ENCODE measurements around the gene GALNT15.

DNA sequence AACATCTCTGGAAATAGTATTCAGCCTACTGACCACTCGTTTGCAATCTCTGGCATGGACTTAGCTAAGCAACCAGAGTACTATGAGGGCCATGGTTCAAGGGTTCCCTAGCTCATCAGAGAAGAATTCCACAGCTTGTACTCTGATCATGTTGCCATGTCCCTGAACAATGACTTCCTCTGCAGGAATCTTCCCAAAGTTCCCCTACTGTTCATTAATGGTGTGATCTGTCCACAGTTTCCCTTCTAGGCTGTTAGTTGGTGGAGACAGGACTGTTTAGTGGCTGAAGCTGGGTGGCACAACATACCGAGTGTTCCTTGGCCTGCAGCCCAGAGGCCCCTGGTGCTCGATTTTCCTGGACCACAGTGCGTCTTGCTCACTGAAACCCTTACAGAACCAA, 44.4 kb upstream of the GALNT15 start:
- TF ChIP-seq, protein P1, sequence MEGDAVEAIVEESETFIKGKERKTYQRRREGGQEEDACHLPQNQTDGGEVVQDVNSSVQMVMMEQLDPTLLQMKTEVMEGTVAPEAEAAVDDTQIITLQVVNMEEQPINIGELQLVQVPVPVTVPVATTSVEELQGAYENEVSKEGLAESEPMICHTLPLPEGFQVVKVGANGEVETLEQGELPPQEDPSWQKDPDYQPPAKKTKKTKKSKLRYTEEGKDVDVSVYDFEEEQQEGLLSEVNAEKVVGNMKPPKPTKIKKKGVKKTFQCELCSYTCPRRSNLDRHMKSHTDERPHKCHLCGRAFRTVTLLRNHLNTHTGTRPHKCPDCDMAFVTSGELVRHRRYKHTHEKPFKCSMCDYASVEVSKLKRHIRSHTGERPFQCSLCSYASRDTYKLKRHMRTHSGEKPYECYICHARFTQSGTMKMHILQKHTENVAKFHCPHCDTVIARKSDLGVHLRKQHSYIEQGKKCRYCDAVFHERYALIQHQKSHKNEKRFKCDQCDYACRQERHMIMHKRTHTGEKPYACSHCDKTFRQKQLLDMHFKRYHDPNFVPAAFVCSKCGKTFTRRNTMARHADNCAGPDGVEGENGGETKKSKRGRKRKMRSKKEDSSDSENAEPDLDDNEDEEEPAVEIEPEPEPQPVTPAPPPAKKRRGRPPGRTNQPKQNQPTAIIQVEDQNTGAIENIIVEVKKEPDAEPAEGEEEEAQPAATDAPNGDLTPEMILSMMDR (IDR thresholded peaks at IDR 0.05): no peak
- TF ChIP-seq JUND (IDR thresholded peaks at IDR 0.05): no peak
- TF ChIP-seq RAD21 (IDR thresholded peaks at IDR 0.05; ENCODE audit: low read length): no peak
- no peak for TF ChIP-seq POLR2AphosphoS5 (IDR thresholded peaks at IDR 0.05; ENCODE audit: low read depth, low read length)
- TF ChIP-seq TAF1 (IDR thresholded peaks at IDR 0.05; ENCODE audit: borderline replicate concordance, low read depth, low read length): no peak
- TF ChIP-seq NFIC (IDR thresholded peaks at IDR 0.05; ENCODE audit: borderline replicate concordance): peak; percentile 52
- TF ChIP-seq EP300 (IDR thresholded peaks at IDR 0.05; ENCODE audit: borderline replicate concordance in 1 of 2, low read depth in 1 of 2, low read length in 1 of 2): no peak
- TF ChIP-seq RFX5 (IDR thresholded peaks at IDR 0.05; ENCODE audit: low read length): no peak
- no peak for TF ChIP-seq RCOR1 (IDR thresholded peaks at IDR 0.05; ENCODE audit: low read length)
- TF ChIP-seq, protein P2, sequence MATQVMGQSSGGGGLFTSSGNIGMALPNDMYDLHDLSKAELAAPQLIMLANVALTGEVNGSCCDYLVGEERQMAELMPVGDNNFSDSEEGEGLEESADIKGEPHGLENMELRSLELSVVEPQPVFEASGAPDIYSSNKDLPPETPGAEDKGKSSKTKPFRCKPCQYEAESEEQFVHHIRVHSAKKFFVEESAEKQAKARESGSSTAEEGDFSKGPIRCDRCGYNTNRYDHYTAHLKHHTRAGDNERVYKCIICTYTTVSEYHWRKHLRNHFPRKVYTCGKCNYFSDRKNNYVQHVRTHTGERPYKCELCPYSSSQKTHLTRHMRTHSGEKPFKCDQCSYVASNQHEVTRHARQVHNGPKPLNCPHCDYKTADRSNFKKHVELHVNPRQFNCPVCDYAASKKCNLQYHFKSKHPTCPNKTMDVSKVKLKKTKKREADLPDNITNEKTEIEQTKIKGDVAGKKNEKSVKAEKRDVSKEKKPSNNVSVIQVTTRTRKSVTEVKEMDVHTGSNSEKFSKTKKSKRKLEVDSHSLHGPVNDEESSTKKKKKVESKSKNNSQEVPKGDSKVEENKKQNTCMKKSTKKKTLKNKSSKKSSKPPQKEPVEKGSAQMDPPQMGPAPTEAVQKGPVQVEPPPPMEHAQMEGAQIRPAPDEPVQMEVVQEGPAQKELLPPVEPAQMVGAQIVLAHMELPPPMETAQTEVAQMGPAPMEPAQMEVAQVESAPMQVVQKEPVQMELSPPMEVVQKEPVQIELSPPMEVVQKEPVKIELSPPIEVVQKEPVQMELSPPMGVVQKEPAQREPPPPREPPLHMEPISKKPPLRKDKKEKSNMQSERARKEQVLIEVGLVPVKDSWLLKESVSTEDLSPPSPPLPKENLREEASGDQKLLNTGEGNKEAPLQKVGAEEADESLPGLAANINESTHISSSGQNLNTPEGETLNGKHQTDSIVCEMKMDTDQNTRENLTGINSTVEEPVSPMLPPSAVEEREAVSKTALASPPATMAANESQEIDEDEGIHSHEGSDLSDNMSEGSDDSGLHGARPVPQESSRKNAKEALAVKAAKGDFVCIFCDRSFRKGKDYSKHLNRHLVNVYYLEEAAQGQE (IDR thresholded peaks at IDR 0.05; ENCODE audit: low read depth, low read length): no peak
- TF ChIP-seq, protein P3, sequence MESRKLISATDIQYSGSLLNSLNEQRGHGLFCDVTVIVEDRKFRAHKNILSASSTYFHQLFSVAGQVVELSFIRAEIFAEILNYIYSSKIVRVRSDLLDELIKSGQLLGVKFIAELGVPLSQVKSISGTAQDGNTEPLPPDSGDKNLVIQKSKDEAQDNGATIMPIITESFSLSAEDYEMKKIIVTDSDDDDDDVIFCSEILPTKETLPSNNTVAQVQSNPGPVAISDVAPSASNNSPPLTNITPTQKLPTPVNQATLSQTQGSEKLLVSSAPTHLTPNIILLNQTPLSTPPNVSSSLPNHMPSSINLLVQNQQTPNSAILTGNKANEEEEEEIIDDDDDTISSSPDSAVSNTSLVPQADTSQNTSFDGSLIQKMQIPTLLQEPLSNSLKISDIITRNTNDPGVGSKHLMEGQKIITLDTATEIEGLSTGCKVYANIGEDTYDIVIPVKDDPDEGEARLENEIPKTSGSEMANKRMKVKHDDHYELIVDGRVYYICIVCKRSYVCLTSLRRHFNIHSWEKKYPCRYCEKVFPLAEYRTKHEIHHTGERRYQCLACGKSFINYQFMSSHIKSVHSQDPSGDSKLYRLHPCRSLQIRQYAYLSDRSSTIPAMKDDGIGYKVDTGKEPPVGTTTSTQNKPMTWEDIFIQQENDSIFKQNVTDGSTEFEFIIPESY (IDR thresholded peaks at IDR 0.05; ENCODE audit: borderline replicate concordance, low read depth): no peak
- no peak for TF ChIP-seq ELF1 (IDR thresholded peaks at IDR 0.05)
